Pancreas (tissue), 10 donors: Measurements from ENCODE around the gene CYB561D1. TPM values are rescaled to one million over a fixed set of nuclear protein-coding genes. Genes with fewer than 3 reads are reported as not detected.

Source experiments
- ATAC-seq, 4 donors: fragments of 200-7000 bp; cut with Tn5 transposase; one replicate each; pipeline versions ENCODE4 v1.8.0 to v1.9.1; 2020; ENCODE audit warnings: mild to moderate bottlenecking in 4 of 4, moderate library complexity in 4 of 4
- DNase-seq, 6 donors: peaks; one replicate each; pipeline ENCODE4 v3.0.0-alpha.2; 2020
- FAIRE-seq: peaks from 2 replicates; lab custom pipeline; 2012; peaks lifted over from hg19 to GRCh38; lab: Jason Lieb, UNC
- H3K27ac ChIP-seq, 4 donors: fragments of 200-600 bp; sonication (generic); 1 replicate in 3 of 4; 2 replicates in 1 of 4; pipeline versions ENCODE4 v1.5.0 to v1.8.0; 2020
- H3K27me3 ChIP-seq, 4 donors: fragments of 200-600 bp; one replicate each; pipeline ENCODE4 v1.8.0; 2021
- H3K36me3 ChIP-seq, 3 donors: fragments of 200-600 bp; sonication (generic) in 1 of 3; one replicate each; pipeline versions ENCODE4 v1.5.0 to v1.8.0; 2020 to 2021
- H3K4me1 ChIP-seq, 3 donors: fragments of 200-600 bp; one replicate each; pipeline ENCODE4 v1.8.0; 2021
- H3K4me3 ChIP-seq, 4 donors: fragments of 200-600 bp; sonication (generic) in 2 of 4; one replicate each; pipeline versions ENCODE4 v1.5.0 to v1.8.0; 2020 to 2021
- H3K9me3 ChIP-seq, 4 donors: fragments of 200-600 bp; one replicate each; pipeline ENCODE4 v1.8.0; 2021
- WGBS, 2 donors: extraction: QIAGEN DNeasy Blood & Tissue Kit; methylation state at CpG; one replicate each; pipeline ENCODE4 v1.1.7; 2013; 5-methylcytosine and 5-hydroxymethylcytosine counted together
- intact Hi-C, 3 donors: fragments of 100-400 bp; cut with DNase I; formaldehyde crosslinking; loops; one replicate each; pipeline versions ENCODE4 v1.11.1 to v1.14.2; 2022
- polyA plus RNA-seq, 2 donors: library from polyadenylated mRNA; stranded (reverse); fragments of 200-250 nt; gene quantifications; one replicate each; pipeline ENCODE4 v1.2.3, GENCODE V29; 2013
- total RNA-seq, 6 donors: library from RNA; stranded (reverse); fragmentation: NEBNext Ultra II Directional in 4 of 6; extraction: Animal tissue kit (Norgen Biotek cat#: 25700) in 4 of 6; gene quantifications; one replicate each; pipeline versions ENCODE4 v1.2.1 to v1.2.4, GENCODE V29; 2021 to 2023
- TF ChIP-seq, protein P1 (sequence below), 4 donors: fragments of 200-600 bp; sonication (generic) in 3 of 4; IDR thresholded peaks; one replicate each; pipeline versions ENCODE4 v1.5.0 to v1.8.0; 2021; ENCODE audit warnings: antibody characterized with exemption in 4 of 4
- donor health status: healthy with polysubstance abuse.
- donor health status: DM: no; HTN: no; CAD: no; lungs with moderate emphysema.
- donor health status: DM: no; HTN: no; CAD: no.
- donor health status: control.
- donor health status: control.
- donor health status: Bipolar disorder and iron deficiency.
- donor health status: DM: yes; HTN: yes; CAD: no.
- donor health status: DM: no; HTN: no; CAD: no.
- donor health status: DM: no; HTN: no; CAD: no.
- donor health status: DM: yes; HTN: yes; CAD: no.

Gene CYB561D1
- total and polyA plus RNA-seq, 8 donors: 5.1 to 11.6 (median 8.9) TPM

DNA sequence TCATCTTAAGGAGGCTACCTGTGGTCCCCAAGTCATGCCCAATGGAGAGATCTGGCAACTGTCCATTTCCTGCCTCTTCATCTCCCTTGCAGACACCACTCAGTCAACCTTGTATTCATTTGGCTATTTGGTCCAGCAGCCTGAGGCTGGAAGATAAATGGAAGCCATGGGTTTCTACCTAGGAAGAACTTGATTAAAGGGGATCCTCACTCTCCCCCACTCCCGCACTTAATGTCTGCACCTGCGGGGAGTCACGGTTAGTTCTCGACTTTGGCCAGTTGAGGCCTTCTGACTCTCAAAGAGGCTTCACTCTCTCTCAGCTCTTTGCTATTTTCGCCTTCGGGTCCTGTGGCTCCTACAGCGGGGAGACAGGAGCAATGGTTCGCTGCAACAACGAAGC is 18.6 kb upstream of the CYB561D1 start:
- no peaks in the 10 kb centered on the region for H3K9me3 ChIP-seq
- H3K4me3 ChIP-seq: no peak overlapping the region
- FAIRE-seq: no peak
- no peak for DNase-seq
- H3K4me1 ChIP-seq: no peaks in the 10 kb centered on the region
- no peaks in the 10 kb centered on the region for H3K36me3 ChIP-seq
- TF ChIP-seq, protein P1, sequence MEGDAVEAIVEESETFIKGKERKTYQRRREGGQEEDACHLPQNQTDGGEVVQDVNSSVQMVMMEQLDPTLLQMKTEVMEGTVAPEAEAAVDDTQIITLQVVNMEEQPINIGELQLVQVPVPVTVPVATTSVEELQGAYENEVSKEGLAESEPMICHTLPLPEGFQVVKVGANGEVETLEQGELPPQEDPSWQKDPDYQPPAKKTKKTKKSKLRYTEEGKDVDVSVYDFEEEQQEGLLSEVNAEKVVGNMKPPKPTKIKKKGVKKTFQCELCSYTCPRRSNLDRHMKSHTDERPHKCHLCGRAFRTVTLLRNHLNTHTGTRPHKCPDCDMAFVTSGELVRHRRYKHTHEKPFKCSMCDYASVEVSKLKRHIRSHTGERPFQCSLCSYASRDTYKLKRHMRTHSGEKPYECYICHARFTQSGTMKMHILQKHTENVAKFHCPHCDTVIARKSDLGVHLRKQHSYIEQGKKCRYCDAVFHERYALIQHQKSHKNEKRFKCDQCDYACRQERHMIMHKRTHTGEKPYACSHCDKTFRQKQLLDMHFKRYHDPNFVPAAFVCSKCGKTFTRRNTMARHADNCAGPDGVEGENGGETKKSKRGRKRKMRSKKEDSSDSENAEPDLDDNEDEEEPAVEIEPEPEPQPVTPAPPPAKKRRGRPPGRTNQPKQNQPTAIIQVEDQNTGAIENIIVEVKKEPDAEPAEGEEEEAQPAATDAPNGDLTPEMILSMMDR (IDR thresholded peaks at IDR 0.05): no peak
- no peaks in the 10 kb centered on the region for H3K27me3 ChIP-seq
- intact Hi-C loops: no loop called here
- WGBS, 2 donors: 85% methylated on average over 9 of the region's 9 CpGs
- no peak overlapping the region for H3K27ac ChIP-seq
- ATAC-seq: no peak

DNA sequence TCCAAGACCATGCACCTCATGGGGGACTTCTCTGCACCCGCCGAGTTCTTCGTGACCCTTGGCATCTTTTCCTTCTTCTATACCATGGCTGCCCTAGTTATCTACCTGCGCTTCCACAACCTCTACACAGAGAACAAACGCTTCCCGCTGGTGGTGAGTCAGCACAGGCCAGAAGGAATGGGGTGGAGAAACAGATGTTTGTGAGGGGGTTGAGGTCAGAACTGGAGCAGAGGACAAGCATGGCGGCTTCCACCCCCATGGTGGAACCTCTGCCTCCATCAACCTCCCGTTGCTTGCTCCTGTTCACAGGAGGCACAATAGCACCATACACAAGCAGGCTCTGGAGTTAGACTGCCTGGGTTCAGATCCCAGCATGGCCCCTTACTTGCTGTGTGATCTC is 17.1 kb upstream of the CYB561D1 start:
- H3K27me3 ChIP-seq: no peaks in the 10 kb centered on the region
- no peaks in the 10 kb centered on the region for H3K36me3 ChIP-seq
- no peaks in the 10 kb centered on the region for H3K4me1 ChIP-seq
- no peak overlapping the region for H3K4me3 ChIP-seq
- H3K9me3 ChIP-seq: no peaks in the 10 kb centered on the region
- 90% methylated on average over 8 of the region's 8 CpGs for WGBS, 2 donors
- FAIRE-seq: no peak
- ATAC-seq: no peak
- TF ChIP-seq, protein P1 (IDR thresholded peaks at IDR 0.05): no peak
- H3K27ac ChIP-seq: no peak overlapping the region
- intact Hi-C loops: no loop called here
- no peak for DNase-seq

DNA sequence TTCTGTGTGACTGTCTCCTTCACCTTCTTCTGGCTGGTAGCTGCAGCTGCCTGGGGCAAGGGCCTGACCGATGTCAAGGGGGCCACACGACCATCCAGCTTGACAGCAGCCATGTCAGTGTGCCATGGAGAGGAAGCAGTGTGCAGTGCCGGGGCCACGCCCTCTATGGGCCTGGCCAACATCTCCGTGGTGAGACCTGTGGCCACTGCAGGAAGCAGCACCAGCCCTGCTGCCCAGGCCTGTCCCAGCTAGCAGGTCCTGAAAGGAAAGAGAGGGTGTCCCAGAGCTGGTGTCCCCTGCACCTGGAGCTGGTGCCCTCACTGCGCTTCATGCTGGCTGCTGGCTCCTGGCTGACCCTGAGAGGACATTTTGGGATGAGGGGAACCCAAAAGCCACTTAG is 16.1 kb upstream of the CYB561D1 start:
- intact Hi-C loops: no loop called here
- ATAC-seq: peak in 1 of 4 donors; percentile 13
- Histone ChIP-seq H3K4me1 (peaks cover 0 to under 1% (median 0%) of the 10 kb centered on the region in 3 donors), H3K36me3 (no peaks in the 10 kb centered on the region), H3K4me3 (no peak overlapping the region), H3K9me3 (no peaks in the 10 kb centered on the region), H3K27me3 (no peaks in the 10 kb centered on the region), H3K27ac (no peak overlapping the region)
- TF ChIP-seq, protein P1 (IDR thresholded peaks at IDR 0.05): no peak
- WGBS, 2 donors: 76 to 78% methylated on average over 6 of the region's 6 CpGs
- no peak for DNase-seq
- no peak for FAIRE-seq

DNA sequence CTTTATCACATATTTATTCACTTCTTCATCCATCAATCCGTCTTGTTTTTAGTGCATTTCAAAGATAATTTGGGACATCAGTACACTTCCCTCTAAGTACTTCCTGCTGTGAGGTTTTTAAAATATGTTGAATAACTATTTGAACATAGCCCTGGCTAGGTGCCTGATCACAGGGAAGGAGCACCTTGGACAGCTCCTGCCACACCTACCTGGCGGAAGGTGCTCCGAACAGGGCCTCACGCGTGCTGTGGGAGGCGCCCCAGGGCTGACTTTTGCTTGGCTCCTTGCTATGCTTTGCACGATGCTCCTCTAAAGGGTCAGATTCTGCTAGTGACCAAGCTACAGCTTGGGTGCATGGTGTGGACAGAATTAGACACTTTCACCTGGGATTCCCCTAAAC is 15.1 kb upstream of the CYB561D1 start:
- intact Hi-C loops: no loop called here
- Histone ChIP-seq H3K9me3 (no peaks in the 10 kb centered on the region), H3K27ac (no peak overlapping the region), H3K27me3 (no peaks in the 10 kb centered on the region), H3K4me1 (peaks cover 0 to 4% (median 0%) of the 10 kb centered on the region in 3 donors), H3K36me3 (no peaks in the 10 kb centered on the region), H3K4me3 (no peak overlapping the region)
- peak in 1 of 6 donors; percentile 53 for DNase-seq
- 29% methylated on average over 7 of the region's 7 CpGs for WGBS, 2 donors
- TF ChIP-seq, protein P1 (IDR thresholded peaks at IDR 0.05): no peak
- ATAC-seq: peak in 2 of 4 donors; percentile 10 to 26
- FAIRE-seq: no peak

DNA sequence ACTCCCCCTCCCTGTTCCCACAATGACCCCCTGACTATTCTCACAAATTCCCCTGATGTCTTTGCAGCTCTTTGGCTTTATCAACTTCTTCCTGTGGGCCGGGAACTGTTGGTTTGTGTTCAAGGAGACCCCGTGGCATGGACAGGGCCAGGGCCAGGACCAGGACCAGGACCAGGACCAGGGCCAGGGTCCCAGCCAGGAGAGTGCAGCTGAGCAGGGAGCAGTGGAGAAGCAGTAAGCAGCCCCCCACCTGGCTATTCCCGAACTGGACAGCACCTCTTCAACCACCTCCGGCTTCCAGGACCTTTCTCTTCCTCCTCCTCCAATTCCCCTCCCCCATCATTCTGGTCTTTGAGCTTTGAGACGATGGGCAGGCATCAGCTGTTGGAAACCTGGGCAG is 14.6 kb upstream of the CYB561D1 start:
- no peak for FAIRE-seq
- Histone ChIP-seq H3K36me3 (no peaks in the 10 kb centered on the region), H3K9me3 (no peaks in the 10 kb centered on the region), H3K4me3 (no peak overlapping the region), H3K4me1 (peaks cover 0 to 4% (median 0%) of the 10 kb centered on the region in 3 donors), H3K27ac (no peak overlapping the region), H3K27me3 (no peaks in the 10 kb centered on the region)
- DNase-seq: no peak
- WGBS, 2 donors: 76 to 82% methylated on average over 5 of the region's 5 CpGs
- TF ChIP-seq, protein P1 (IDR thresholded peaks at IDR 0.05): no peak
- ATAC-seq: no peak
- intact Hi-C loops: no loop called here
